ENCODE results near the gene TDP2.

DNA sequence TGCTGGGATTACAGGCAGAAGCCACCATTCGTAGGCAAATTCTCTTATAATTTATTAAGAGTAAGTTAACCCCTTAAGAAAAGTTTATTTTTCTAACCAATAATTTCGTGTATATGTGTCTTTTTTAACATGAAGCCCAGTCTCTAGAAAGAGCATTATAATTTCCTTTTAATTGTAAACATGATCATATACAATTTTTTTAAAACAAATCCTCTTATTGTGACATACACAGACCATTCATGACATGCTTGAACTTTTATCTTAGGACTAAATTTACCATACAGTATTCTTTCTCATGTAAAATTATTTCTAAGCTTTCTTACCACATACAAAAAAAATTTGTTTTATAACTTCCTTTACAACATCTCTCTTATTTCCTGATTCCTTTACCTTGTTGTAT, 6.9 kb upstream of the TDP2 start:
- TF ChIP-seq, protein P1, sequence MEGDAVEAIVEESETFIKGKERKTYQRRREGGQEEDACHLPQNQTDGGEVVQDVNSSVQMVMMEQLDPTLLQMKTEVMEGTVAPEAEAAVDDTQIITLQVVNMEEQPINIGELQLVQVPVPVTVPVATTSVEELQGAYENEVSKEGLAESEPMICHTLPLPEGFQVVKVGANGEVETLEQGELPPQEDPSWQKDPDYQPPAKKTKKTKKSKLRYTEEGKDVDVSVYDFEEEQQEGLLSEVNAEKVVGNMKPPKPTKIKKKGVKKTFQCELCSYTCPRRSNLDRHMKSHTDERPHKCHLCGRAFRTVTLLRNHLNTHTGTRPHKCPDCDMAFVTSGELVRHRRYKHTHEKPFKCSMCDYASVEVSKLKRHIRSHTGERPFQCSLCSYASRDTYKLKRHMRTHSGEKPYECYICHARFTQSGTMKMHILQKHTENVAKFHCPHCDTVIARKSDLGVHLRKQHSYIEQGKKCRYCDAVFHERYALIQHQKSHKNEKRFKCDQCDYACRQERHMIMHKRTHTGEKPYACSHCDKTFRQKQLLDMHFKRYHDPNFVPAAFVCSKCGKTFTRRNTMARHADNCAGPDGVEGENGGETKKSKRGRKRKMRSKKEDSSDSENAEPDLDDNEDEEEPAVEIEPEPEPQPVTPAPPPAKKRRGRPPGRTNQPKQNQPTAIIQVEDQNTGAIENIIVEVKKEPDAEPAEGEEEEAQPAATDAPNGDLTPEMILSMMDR (IDR thresholded peaks at IDR 0.05; ENCODE audit: low read length), result no peak
- no peak for TF ChIP-seq EZH2 (IDR thresholded peaks at IDR 0.05; ENCODE audit: borderline replicate concordance, low read length)

Data from OCI-LY1 (cell line).